HG03565 (cell line): Measurements from ENCODE around the gene ACTG1.

Experiments used
- ATAC-seq: cut with Tn5 transposase; IDR thresholded peaks from one replicate; pipeline ENCODE4 v1.9.1; 2021; ENCODE audit warnings: mild to moderate bottlenecking, moderate library complexity; ENCODE audit not compliant: unreplicated experiment

Gene ACTG1

DNA sequence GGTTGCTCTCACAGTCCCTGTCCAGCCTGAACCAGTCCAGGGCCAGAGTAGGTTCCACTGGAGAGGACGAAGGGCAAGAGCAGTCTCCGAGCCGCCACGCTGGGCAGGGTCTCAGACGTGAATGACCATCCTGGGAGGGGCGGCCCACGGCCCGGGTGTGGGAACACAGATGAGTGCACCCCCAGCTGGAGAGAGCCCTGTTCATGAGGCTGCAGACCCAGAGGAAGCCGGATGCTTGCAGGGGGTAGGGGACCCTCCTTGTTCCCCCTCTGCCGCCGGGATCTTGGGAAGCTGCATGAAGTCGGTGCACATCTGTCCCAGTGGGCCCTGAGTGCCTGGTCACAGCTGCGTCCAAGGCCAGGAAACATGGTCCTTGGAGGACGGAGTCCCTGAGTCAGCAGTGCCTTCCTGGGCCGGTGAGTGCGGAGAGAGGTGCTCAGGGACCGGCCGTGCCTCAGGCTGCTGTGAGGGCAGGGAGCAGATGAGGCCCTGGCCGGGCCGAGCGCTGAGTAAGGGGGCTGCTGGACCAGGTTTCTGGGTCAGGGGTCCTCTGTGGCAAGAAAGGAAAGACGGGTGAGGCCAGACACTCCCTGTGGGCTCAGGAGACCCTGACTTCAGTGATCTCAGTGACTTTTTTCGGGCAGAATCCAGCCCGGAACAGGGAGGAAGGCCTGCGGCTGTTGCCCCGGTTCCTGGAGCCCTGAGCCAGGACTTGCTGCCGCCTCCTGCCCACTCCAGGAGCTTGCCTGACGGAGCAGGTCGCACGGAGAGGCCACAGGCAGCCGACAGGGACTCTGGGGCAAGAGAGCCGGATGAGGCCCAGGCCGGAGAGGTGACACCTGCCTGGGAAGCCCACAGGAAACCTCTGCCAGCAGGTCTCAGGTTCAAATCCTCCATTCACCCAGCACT, 45.8 kb downstream of the ACTG1 start:
- ATAC-seq: no peak

DNA sequence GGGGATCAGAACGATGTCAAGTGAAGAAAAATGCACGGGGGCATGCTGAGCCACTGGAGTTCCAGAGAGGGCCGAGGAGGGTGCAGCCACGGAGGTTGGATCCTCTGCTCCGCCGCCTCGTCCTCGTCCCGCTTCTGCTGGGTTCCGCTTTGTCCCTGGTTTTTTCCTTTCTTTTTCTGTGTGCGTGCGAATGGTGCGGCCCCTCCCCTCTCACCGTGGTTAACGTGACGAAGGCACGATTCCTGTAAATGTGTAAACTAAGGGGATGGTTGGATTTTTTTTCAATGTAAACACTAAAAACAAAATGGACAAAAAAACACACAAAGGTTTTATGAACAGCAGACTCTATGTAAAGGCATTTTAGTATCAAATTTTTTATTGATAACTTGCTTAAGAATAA, 46.7 kb downstream of the ACTG1 start:
- ATAC-seq: no peak

DNA sequence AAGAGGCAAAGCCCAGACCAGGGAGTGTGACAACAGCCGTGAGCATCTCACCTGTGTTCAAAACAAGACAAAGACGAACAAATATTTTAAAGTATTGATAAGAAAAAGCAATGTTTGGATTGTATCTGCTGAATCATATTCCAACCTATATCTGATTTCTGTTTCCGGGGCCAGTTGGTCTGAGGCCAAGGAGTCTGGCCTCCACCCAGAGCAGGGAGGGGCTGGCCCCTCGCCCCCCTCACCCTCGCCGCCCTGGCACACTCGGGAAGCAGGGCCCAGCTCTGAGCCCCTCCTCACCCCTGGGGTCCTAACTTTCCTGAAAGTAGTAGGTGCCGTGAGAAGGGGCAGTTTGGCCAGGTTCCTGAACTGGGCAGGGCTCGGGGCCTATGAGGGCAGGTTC, 48.0 kb downstream of the ACTG1 start:
- no peak for ATAC-seq

DNA sequence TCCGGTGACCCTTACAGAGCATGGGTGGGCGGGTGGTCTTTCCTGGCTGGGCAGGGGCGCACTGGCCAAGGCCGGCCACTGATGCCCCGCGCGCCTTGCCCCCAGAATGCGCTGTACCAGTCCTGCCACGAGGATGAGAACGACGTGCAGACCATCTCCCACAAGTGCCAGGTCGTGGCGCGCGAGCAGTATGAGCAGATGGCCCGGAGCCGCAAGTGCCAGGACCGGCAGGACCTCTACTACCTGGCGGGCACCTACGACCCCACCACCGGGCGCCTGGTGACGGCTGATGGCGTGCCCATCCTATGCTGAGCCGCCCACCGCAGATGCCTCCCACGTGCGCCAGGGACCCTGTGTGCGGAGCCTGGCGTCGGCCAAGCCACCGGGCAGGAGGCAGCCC, 49.1 kb downstream of the ACTG1 start:
- no peak for ATAC-seq

DNA sequence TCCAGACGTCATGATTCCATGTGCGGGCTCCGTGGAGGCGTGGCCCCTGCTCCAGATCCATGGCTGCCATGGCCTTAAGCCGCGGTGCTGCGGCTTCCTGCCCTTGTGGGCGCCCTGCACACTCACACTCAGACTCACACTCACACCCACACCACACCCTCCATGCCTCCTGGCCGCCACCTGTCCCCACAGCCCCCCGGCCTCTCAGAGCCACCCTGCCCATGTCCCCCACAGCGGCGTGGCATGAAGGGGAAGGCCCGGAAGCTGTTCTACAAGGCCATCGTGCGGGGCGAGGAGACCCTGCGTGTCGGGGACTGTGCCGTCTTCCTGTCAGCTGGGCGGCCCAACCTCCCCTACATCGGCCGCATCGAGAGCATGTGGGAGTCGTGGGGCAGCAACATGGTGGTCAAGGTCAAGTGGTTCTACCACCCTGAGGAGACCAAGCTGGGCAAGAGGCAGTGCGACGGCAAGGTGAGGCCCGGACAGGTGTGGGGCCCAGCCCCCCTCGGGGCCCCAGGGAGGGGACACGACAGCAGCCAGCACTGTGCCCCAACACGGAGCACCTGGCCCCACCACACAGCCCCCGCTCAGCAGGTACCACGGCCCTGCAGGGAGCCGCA, 50.0 kb downstream of the ACTG1 start:
- no peak for ATAC-seq

DNA sequence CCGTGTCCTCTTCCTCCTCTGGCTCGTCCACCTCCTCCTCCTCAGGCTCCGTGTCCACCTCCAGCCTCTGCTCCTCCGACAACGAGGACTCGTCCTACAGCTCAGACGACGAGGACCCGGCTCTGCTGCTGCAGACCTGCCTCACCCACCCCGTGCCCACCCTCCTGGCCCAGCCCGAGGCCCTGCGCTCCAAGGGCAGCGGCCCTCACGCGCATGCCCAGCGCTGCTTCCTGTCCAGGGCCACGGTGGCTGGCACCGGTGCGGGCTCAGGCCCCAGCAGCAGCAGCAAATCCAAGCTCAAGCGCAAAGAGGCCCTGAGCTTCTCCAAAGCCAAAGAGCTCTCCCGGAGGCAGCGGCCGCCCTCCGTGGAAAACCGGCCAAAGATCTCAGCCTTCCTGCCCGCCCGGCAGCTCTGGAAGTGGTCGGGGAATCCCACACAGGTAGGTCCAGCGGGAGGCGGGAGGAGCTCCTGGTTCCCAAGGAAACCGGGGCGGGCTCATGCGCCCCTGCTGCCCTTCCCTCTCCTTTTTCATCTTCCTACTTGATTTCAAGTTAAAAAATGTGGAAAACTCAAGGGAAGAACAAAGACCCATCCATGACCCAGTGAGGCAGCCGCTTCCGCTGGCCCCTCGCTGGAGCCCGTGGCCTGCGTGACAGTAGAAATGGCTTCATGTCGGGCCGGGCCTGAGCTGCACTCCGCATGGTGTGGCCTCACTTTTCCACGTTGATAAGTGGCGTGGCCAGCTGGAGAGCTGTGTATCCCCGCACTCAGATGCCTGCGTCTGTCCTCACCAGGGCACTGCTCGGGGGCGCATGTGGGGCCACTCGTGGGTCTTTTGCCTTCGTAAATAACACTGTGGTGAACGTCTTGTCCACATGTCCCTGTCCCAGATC, 50.7 kb downstream of the ACTG1 start:
- no peak for ATAC-seq

DNA sequence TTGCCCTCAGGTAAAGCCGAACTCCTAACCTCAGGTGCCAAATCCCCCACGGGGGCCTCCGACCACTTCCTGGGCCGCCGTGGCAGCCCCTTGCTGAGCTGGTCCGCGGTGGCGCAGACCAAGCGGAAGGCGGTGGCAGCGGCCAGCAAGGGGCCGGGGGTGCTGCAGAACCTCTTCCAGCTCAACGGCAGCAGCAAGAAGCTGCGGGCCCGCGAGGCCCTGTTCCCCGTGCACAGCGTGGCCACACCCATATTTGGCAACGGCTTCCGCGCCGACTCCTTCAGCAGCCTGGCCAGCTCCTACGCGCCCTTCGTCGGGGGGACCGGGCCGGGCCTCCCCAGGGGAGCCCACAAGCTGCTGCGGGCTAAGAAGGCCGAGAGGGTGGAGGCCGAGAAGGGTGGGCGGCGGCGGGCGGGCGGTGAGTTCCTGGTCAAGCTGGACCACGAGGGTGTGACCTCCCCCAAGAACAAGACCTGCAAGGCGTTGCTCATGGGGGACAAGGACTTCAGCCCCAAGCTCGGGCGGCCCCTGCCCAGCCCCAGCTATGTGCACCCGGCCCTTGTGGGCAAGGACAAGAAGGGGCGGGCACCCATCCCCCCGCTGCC, 51.6 kb downstream of the ACTG1 start:
- ATAC-seq: no peak
